Measurements from ENCODE around the gene D2HGDH.

GRCh38 chr2:241721852-241722251, 12.6 kb upstream of the D2HGDH start:
- TF ChIP-seq CTCF (conservative IDR thresholded peaks at IDR 0.05 in 1 of 2, IDR thresholded peaks at IDR 0.05 in 1 of 2; ENCODE audit: extremely low read depth in 1 of 2, insufficient read depth in 1 of 2, low read depth in 1 of 2, low read length in 2 of 2) (no peak), EZH2 (IDR thresholded peaks at IDR 0.05; ENCODE audit: borderline replicate concordance, low read length) (no peak)

Measured in mammary epithelial cell (primary cell).